ENCODE measurements around the gene DYSF. TPM values are rescaled to one million over a fixed set of nuclear protein-coding genes. Genes with fewer than 3 reads are reported as not detected.
"Not testable (repeated sequence)": the region's sequence is repeated elsewhere in the genome, so short reads cannot be mapped to it uniquely, and the experiment has no call there.

DYSF gene
- total RNA-seq, 1 donor from 2014 or later: 82.8 TPM

- intact Hi-C loops (cut with DNase I): no loop called here
- DNase-seq (ENCODE audit: low spot score): no peak
Observed at GRCh38 chr2:71637736-71638135, 184.4 kb downstream of the DYSF start.

DNA sequence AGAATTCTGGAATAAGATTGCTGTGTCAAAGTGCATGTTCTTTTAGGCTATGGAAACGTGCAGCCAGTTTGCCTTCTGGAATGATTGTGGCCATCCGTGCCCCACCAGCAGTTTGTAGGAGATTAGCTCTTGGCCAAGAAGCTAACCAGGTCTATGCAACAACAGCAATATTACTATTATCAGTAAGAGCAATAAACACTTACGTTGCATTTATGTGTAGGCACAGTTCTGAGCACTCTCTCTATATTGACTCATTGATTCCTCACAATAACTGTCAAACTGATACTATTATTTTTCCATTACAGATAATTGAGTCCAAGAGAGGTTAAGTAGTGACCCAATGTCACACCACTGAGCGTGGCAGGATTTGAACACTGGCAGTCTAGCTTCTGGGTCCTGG, 186.4 kb downstream of the DYSF start:
- intact Hi-C loops (cut with DNase I): no loop called here
- DNase-seq (ENCODE audit: low spot score): no peak

GRCh38 chr2:71640489-71640888, 187.1 kb downstream of the DYSF start:
- intact Hi-C loops (cut with DNase I): no loop called here

DNA sequence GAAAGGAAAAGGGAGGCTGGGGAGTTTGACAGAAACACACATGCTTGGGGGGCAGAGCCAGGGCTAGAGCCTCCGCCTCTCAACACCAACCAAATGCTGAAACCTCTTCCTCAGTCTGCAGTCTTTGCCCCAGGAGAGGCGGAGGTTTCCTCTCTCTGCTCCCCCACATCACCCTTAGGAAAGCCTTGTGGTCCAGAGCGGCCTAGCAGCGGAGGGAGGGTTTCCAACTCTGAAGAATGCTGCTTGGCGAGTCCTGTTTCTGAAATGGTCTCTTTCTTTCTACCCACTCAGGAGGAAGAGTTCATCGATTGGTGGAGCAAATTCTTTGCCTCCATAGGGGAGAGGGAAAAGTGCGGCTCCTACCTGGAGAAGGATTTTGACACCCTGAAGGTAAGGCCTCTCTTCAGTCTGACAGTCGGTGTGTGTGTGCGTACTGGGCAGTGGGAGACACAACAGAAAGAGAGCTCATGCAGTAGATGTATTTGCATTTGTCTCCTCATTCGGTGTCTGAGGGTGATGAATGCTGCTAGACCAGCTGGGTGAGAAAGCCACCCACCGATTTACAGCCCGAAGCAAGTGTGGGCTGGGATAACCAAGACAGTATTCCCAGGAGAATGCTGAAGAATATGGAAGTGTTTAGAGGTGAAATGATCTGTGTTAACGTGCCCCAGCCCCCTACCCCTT, 190.5 kb downstream of the DYSF start:
- DNase-seq (ENCODE audit: low spot score): no peak
- intact Hi-C loops (cut with DNase I): no loop called here

More at GRCh38 chr2:71640489-71640888, 187.1 kb downstream of the DYSF start:
- no peak for DNase-seq (ENCODE audit: low spot score)

GRCh38 chr2:71646028-71646427, 192.7 kb downstream of the DYSF start:
- intact Hi-C loops (cut with DNase I): loop anchor here (1.0 kb wide), 1 partner anchor 31 kb away; no protein-coding TSS in a partner anchor
- peak; percentile 86 for DNase-seq (ENCODE audit: low spot score)

GRCh38 chr2:71647356-71647755, 194.0 kb downstream of the DYSF start:
- DNase-seq (ENCODE audit: low spot score): no peak
- intact Hi-C loops (cut with DNase I): no loop called here

- intact Hi-C loops (cut with DNase I): no loop called here
- no peak for DNase-seq (ENCODE audit: low spot score)
Observed at GRCh38 chr2:71655498-71655897, 202.1 kb downstream of the DYSF start.

- intact Hi-C loops (cut with DNase I); DNase-seq (ENCODE audit: low spot score): not testable (repeated sequence)
Observed at GRCh38 chr2:71658256-71658655, 204.9 kb downstream of the DYSF start.

- intact Hi-C loops (cut with DNase I): no loop called here
- no peak for DNase-seq (ENCODE audit: low spot score)
Observed at GRCh38 chr2:71658771-71659170, 205.4 kb downstream of the DYSF start.

- DNase-seq (ENCODE audit: low spot score): no peak
- intact Hi-C loops (cut with DNase I): no loop called here
Observed at GRCh38 chr2:71659868-71660518, 206.6 kb downstream of the DYSF start.

DNA sequence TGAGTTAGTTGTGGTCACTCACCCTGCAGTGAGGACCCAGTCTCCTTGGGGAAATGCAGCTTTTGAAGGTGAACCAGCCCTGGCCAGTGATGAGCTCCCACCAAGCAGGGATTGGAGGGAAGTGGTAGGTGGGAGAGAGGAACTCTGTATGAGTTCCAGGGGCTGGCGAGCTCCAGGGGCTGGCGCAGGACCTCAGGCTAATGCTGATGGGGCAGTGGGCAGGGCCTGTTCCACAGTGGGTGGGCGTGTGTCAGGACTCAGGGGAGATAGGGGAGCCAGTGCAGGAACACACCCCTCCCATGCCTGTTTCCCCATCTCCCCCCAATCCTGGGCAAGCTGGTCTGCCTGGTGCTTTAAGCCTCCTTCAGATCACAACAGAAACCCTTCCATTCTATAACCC, 208.4 kb downstream of the DYSF start:
- intact Hi-C loops (cut with DNase I): no loop called here
- DNase-seq (ENCODE audit: low spot score): no peak

DNA sequence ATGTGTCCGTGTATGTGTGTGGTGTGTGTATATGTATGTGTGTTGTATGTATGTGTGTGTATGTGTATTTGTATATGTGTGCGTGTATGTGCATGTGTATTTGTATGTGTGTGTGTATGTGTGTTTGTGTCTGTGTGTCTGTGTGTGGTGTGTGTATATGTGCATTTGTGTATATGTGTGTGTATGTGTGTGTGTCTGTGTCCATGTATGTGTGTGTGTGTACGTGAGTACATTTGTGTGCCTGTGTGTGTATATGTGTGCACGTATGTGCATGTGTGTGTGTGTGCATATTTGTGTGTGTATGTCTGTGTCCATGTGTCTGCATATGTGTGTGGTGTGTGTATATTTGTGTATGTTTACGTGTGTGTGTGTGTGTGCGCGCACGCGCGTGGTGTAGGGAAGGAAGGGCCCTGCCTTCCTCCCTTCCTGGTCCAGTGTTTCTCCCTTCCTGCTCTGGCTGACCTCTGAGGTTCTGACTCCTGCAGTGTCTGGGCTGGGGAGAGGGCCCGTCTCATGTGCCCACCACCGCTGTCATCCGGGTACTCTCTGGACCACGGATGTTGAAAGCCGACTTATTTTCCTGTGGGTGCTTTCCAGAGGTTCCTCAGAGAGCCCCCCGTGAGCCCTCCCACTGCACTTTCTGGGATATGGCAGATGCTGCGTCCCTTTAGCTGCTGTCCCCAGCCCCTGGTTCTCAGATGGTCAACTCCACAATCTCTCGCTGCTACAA, 209.5 kb downstream of the DYSF start:
- intact Hi-C loops (cut with DNase I): no loop called here
- no peak for DNase-seq (ENCODE audit: low spot score)

- no peak for DNase-seq (ENCODE audit: low spot score)
- intact Hi-C loops (cut with DNase I): no loop called here
Observed at GRCh38 chr2:71664161-71664560, 210.8 kb downstream of the DYSF start.

- DNase-seq (ENCODE audit: low spot score): no peak
- intact Hi-C loops (cut with DNase I): no loop called here
Observed at GRCh38 chr2:71665168-71666093, 212.1 kb downstream of the DYSF start.

DNA sequence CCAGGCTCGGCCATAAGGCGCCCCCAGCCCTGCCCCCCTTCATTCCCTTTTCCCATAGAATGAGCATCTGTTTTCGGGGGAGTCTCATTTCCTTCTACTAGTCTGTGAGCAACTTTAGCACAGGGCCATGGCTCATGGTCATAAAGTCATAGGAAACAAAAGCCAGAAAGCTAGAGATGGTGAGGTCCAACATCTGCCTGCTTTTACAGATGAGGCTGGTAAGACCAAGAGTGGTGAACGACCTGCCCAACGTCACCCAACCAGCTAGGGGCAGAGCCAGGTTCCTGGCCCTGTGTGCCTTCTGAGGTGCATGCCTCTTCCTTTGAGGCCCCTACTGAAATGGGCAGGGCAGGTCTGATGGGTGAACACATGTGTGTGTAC, 212.7 kb downstream of the DYSF start:
- intact Hi-C loops (cut with DNase I): no loop called here
- DNase-seq (ENCODE audit: low spot score): no peak

DNA sequence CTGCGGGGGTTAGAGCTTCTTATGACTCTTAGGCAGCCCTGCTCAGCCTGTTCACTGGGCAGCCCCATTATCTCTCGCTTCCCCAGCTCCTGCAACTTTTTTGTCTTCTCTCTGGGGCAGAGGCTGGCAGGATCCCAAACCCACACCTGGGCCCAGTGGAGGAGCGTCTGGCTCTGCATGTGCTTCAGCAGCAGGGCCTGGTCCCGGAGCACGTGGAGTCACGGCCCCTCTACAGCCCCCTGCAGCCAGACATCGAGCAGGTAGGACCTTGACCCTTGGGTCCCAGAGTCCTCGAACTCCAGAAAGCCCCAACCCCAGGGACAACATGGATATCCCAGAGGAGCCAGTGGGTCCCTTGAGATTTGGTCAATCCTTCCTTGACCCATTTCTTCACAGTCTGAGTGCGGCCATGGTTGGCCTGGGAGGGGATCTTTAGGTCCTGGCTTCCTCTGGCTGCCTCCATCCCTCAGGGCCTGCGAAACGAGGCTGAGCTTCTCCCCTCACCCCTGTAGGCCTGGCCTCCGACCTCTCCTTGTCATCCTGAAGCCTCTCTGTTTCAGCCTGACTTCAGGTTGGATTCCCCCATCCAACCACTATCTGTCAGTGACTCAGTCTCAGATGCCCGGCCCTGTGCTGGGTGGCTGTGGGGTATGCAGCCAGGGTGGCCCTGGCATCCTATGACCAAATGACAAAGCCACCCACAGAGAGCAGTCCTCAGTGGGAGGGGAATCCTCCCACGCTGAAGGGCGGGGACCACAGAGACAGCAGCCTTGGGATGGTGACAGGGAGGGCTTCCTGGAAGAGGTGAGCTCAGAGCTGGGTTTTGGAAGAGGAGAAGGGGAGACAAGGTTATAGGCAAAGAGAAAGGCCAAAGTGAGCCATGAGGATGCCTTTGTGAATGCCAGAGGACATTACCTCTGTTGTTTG, 214.2 kb downstream of the DYSF start:
- DNase-seq (ENCODE audit: low spot score): peak; percentile 50
- intact Hi-C loops (cut with DNase I): no loop called here

DNA sequence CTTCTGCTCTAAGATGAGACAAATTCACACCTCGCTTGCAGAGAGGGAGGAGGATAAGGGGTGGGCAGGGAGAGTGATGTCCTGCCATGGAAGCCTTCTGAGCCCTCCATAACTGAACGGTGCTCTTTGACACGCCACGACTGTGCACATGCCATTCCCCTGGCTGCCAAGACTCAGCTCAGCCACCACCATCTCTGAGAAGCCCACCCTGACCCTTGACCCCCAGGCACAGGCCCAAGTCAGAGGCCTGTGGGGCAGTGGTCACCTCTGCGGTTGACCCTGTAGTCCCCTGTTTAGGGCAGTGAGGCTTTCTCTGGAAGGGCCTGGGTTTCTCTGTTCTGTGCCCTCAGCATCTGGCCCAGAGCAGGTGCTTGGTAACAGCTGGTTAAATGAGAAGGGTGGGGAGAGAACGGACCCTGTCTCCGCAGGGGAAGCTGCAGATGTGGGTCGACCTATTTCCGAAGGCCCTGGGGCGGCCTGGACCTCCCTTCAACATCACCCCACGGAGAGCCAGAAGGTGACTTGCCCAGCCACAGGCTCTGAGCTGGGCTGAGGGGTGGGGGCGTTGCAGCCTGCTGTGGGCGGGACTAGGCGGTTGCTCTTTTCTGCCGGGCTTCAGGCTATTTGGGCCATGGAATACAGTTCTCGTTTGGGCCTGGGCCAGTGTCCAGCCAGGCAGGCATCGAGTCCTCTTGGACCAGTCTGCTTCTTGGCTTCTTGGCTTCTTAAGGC, 215.1 kb downstream of the DYSF start:
- DNase-seq (ENCODE audit: low spot score): peak; percentile 44
- intact Hi-C loops (cut with DNase I): no loop called here

DNA sequence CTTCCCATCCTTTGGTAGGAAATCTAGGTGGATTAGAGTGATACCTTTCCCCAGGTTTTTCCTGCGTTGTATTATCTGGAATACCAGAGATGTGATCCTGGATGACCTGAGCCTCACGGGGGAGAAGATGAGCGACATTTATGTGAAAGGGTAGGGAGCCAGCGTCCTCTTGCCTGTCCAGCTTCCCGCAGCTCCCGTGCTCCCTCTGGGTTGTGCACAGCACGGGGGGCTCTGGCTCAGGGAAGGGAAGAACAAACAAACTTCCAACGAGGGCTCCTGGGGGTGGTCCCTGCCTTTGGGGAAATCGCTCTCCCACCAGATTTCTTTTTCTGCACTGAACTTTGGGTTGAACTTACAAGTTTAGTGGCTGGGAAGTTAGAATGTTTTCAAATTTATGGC, 215.7 kb downstream of the DYSF start:
- intact Hi-C loops (cut with DNase I): no loop called here
- DNase-seq (ENCODE audit: low spot score): peak; percentile 41

Measured in cardiac septum (tissue), 1 donor.